ENCODE measurements around the gene SKIDA1.

- TF ChIP-seq CTCF (IDR thresholded peaks at IDR 0.05) (no peak), POLR2A (IDR thresholded peaks at IDR 0.05) (no peak)
Observed at GRCh38 chr10:21512573-21513404, 12.7 kb downstream of the SKIDA1 start.
